SIG-M5 treated with dmso at 0.1 percent for 504 hours (cell line): ENCODE measurements around the gene ARHGAP10.
A peak's percentile ranks its signal among the peaks of the same experiment; 100 is the strongest.
"Not testable (repeated sequence)": the region's sequence is repeated elsewhere in the genome, so short reads cannot be mapped to it uniquely, and the experiment has no call there.

Source experiments
- DNase-seq: peaks from one replicate; lab custom pipeline; 2025; ENCODE audit not compliant: unreplicated experiment; lab: John Stamatoyannopoulos, UW

The ARHGAP10 gene

DNA sequence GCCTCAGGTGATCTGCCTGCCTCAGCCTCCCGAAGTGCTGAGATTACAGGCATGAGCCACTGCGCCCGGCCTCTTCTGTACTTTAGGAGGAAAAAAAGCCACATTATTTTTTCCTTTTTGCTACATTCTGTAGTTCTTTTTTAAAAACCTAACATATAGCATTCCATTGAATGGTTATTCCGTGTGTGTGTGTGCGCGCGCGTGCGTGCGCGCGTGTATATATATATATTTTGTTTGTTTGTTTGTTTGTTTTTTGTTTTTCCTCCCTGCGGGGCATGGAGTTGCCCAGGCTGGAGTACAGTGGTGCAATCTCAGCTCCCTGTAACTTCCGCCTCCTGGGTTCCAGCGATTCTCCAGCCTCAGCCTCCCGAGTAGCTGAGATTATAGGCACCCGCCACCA is 59.5 kb downstream of the ARHGAP10 start:
- no peak for DNase-seq

DNA sequence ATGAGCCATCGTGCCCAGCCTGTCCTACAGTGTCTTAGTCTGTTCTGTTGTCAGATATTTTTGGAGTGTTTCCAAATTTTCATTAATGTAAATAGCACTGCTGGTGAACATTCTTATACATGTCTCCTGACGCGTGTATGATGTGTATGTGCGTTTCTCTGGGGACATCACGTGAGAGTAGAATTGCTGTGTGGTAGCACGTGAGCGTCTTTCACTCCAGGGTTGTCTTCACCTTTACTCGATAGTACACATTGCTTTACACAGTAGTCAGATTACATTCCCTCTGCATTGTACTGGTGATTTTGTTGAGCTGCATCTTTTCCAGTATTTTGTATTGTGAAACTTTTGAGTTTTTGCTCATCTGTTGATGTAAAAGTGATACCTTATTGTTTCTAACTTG is 60.0 kb downstream of the ARHGAP10 start:
- no peak for DNase-seq

DNA sequence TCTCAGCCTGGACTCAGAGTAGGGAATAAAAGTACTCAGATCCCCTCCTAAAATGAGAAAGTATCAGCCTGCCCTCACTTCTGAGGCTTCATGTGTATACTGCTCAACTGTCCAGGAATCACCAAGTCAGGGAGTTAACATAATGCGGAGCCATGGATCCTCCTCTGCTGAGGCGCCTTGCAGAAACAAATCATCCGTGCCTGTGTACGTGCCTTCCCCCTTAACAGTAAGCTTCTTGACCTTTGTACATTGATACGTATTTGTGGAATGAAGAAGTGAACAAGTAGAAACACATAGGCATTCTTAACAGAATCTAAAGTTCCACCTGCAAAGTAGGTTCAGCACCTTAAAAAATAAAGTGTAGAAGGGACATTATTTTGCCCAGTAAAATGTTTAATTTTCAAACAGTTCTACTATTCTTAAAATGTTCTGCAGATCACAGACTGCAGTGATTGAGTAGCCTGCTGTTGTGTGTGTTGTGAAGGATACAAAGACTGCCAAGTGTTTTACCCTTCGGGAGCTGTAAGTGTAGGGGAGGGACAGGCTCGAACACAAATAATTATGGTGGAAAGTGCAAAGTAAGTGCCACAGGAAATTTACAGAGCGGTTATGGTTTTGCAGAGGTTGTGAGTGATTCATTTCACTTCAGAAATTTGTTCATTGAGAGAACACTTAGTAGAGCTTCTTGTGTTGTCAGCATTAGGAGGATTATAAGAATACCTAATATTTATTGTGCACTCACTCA is 61.9 kb downstream of the ARHGAP10 start:
- DNase-seq: no peak

DNA sequence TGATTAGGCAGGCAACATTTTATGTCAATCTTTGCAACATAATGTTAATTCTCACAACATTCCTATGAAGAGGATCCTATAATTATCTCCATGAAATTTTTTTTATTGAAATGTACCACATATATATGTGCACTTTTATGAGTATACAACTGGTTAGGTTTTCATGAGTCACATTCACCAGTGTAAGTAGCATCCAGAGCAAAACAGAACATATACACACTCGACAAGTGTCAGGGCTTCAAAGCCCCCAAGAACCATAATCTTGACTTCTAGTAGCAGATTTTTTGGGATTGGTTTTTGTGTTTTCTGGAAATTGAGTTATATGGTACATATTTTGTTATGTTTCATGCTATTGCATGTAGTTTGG is 62.4 kb downstream of the ARHGAP10 start:
- no peak for DNase-seq

DNA sequence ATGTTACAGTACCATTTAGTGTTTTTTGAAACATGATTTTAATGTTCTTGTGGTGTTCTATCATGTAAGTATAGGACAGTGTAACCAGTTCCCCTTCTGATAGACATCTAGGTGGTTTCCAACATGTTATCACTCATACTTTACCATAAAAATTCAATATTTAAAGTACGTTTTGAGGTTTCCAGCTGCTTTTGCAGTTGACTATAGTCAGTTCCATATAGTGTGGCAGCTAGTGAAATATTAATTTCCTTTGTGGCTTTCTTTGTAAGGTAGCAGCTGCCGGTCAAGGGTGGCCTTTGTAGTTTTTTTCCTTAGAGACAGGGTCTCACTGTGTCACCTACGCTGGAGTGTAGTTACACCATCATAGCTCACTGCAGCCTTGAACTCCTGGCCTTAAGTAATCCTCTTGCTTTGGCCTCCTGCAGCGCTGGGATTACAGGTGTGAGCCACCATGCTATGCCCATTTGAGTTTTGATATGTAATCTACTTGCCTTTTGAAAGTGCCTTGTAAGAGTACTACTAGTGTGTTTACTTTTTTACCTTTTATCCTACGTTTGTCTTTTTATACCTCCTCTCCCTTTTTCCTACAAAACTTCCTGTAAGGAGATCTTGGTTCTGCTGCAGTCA is 63.0 kb downstream of the ARHGAP10 start:
- DNase-seq: no peak

DNA sequence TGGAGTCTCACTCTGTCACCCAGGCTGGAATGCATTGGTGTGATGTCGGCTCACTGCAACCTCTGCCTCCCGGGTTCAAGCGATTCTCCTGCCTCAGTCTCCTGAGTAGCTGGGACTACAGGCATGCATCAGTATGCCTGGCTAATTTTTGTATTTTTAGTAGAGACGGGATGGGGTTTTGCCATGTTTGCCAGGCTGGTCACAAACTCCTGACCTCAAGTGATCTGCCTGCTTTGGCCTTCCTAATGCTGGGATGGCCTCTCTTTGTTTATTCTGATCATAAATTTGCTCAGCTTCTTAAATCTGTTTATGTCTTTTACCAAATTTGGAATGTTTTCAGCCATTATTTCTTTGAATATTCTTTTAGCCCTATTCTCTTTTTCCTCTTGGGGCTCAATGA is 67.2 kb downstream of the ARHGAP10 start:
- DNase-seq: not testable (repeated sequence)

DNA sequence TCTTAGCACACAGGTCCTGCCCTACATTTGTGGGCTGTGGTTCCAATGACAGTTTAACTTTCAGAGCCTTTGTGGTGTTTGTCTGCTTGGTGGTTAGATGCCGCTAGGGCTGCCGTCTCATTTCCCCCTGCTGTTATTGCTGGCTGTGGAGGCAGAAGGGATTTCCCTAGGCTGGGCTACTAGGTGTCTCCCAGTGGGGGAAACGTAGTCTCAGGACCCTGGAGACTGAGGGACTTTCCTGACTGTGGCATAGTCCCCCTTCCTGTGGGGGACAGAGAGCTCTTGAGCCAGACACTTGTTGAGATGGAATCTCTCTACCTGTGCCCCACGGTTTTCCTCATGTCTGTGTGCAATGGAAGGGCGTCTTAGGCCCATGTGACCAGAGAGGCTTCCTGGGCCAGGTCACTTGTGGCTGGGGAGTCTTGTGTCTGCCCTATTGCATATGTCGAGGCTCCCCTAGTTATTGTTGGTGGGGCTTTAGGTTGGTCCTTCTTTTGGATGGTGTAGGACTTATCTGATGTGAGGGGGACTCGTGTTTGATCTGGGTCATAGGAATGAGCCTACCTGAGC is 68.2 kb downstream of the ARHGAP10 start:
- peak; percentile 46 for DNase-seq

DNA sequence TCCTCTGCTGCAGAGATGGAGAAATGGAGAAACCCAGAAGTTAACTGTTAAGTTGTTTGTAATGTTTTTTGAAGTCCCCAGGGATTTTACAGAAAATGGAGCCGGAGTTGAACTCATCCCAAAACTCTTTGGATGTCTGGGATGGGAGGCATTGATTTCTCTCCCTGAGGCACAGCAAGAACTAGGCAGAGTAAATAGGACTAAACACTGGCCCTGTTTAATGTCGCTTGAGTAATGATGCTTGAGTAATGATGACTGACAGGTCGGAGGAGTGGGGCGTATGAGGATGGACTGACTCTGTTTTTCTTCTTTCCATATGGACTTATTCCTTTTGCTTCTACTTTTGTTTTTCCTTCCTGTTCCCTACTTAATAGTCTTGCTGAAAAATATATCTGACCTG is 69.9 kb downstream of the ARHGAP10 start:
- DNase-seq: no peak

DNA sequence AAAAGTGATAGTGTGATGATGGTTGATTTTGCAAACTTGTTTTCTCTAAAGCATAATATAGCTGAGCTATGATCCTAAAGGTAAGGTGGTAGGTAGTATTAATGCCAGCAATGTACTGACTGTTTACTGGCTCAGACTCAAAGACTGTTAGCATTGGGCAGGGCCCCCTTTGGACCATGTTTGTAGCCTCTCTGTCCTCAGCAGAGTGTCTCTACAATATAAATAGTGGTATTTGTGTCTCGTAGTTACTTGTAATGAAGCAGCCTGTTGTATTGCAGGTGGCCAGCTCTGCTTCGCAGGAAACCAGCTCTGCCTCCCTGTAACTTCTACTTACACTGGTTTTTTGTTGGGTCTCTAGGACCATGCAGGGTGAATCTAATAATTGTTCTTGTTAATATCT is 70.5 kb downstream of the ARHGAP10 start:
- DNase-seq: no peak

DNA sequence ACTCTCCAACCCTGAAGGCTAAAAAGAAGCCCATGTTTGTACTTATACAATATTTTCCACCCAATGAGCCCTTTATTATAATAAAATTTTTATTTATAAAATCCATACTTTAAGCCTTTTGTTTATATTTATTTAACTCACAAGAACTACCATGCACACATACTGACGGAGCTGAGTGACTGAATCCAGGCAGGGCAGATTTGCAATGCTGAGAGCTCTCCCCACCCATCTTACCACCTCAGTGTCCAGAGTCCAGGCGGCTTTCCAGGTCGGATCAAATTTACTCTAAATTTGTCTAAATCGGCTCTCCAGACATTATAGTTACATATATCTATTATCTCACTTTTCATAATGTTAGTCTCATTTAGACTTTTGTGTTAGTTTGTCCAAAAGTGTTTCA is 74.1 kb downstream of the ARHGAP10 start:
- DNase-seq: no peak

DNA sequence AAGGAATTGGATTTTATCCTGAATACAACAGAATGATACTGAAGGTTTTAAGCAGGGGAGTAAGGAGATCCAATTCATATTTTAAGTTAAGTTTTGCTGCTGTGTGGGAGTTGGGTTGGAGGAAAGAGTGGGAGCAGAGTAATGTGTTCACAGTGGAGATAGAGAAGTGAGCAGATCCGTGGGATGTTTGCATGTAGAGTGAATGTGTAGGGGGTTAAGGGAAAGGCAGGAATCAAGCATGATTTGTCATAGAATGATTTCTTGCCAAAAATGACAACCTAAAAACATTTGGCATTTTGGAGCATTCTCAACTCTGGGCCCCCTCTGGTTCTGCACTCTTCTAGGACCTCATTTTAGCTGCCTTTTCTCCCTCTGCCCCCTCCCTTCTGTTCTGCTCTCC is 76.6 kb downstream of the ARHGAP10 start:
- no peak for DNase-seq

DNA sequence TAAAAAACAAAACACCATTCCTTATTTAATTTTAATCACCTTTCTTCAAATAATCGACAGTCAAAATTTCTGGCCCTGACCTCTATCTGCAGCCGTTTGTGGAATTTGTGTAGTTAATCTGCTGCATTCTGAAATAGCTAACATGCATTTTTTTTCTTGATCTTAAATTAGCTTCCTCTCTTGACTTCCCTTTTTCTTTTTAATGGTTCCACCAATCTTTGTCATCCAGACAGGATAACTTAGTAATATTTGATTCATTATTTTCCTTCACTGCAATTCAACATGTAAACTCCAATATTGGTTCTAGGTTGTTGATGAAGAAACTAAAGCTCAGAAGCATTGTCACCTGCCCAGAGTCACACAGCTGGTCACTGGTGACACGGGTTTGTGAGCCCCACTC is 77.3 kb downstream of the ARHGAP10 start:
- DNase-seq: peak; percentile 29

DNA sequence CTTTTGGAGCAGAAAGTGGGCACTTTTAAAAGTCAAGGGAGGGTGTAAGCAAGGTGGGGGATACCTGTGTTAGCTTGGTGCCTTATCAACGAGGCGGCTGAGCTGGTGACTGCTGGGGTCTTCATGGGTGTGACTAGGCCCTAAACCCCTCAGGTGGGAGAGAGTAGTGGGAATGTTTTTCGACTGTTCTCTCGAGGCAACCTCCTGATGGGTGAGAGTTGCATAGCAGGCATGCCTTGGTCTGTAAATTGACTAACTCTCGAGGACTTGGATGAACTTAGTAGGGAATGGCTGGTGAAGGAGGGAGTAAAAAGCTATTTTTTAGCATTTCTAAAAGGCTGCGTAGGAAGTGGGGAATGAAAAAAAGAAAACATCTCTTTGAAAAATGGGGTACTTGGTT is 80.0 kb downstream of the ARHGAP10 start:
- no peak for DNase-seq

DNA sequence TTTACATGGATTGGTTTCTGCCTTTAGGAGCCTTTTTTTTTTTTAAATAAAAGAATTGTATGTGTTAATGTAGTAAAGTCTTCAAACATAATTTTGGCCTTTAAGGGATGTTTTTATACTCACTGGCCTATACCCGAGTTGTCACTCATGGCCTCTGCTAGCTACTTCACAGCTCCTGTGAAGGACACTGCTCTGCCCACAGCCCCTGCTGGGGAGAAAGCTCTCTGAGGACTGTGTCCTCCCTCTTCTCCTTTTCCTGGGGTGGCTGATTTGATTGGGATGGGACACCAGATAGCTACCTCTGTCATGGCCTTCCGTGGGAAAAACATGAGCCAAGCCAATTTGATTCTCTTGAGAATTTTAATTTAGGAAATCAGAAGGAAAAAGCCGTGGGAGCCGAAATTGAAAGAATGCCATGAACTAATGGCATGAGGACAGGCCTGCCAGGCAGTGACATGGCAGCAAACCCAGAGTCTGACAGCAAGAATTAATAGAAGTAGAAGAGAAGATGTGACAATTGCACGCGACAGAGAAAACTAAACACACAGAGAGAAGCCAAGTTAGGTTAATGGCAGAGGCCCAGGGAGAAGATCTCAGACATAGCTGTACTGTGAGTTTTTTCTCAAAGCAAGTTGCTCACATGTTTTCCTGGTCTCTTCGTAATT is 81.4 kb downstream of the ARHGAP10 start:
- DNase-seq: no peak

DNA sequence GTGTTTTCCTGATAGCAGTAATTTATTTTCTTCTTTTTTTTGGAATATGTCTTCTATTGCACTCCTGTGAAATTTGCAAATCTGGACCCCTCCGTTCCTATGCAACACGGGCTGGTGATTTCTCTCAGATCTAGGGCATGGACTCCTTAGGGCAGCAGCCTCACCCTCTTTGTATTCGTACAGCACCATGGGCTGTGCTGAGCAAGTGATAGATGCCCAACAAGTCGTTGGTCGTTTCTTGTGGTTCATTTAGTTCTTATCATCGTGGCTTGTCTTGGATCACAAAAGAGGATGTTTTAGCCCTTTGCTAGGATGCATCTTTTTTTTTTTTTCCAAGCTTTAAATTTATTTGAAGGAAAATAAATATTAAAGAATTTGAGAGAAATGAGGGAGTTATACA is 82.1 kb downstream of the ARHGAP10 start:
- DNase-seq: no peak

DNA sequence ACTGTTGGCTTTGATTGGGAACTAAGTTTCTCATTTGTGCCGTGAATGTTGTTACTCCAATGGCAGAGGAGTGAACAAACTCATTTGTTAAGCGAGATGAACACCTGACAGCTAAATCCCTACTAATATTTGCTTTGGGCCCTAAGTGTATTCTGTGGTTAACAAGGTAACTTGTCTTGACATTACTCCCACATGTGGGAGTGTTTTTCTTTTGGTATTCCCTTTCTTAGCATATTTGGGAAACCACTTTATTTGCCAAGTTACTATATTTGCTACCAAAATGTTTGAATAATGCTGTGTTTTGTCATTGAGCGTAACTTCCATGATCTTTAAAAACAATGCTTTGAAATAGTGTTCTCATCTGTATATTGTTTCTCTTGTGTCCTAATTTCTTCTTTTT is 82.5 kb downstream of the ARHGAP10 start:
- no peak for DNase-seq

DNA sequence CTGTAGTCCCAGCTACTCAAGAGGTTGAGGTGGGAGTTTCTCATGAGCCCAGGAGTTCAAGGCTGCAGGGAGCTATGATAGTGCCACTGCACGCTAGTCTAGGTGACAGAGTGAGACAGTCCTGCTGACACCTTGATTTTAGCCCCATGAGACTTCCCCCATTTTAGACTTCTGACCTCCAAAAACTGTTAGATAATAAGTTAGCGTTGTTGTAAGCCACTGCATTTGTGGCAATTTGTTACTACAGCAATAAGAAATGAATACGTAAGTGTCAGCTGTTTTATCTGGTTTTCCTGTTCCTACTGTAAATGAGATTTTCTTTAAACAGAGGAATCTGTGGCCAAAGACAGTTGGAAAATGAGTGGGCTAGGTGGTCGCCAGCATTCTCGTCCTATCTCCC is 83.9 kb downstream of the ARHGAP10 start:
- DNase-seq: no peak

DNA sequence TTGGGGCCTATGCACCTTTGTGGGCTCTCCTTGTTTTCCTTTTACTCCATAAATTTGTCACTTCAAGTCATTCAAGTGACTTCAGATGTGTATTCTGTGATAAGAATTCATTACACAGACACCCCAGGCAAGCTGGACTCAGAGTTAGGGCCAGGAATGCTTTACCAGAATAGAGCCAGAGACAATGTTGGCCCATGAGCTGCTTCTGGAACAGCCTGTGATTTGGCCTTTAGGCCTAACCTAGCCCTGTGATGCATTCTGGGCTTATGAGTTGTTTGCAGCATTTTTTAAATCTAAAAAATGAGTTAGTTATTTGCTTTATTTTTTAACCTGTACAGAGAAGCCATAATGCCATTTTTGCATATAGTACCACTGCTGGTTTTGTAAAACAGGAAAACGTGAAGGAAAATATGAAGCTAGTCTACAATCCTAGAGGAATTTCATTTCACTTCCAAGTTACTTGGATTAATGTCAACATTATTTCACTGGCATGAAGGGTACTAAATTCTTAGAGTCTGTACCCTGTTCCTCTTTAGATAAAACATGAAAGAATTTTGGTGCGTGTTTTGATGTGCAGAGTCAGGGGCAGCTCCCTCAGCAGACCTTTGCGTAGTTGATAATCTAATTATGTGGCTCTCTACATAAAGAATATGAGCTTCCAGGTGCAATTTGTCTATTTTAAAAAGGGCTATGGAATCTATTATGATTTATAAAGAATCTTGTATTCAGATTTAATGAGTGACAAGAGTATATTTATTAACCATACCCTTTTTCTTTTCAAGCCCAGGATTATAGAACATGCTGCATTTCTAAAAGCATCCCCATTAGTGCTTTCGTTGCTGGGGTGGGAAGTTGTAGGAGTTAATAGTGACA is 84.7 kb downstream of the ARHGAP10 start:
- no peak for DNase-seq

DNA sequence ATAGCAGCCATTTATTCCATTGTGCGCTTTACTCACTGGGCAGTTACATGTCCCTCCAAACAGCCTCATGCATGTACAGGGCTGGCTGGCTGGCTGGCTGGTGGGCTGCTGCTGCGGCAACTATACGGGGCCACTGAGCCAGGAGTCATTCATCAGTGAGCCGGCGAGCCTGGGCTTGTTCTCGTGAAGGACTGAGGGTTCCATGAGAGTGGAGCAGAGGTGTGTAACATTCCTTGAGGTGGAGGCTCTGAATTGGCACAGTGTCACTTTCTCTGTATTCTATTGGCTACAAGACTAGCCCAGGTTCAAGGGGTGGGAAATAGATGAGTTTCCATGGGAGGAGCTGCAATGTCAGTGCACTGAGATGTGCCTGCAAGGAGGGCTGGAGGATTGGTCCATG is 89.1 kb downstream of the ARHGAP10 start:
- DNase-seq: no peak

DNA sequence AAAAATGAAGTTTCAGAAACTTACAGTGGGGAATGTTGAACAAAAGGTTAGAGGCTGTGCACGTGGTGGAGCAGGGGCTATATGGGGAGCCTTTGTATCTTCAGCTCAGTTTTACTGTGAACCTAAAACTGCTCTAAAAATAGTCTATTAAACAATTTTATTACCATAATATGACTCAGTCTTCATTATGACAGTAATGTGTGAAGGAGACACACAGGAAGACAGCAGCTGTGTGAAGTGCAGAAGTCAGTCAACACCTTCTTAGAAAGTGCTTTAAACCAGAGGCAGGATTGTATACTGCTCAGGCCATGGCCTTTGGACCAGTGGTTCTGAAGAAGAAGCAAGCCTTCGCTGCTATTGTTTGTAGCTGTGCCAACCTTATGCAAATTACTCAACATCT is 89.7 kb downstream of the ARHGAP10 start:
- no peak for DNase-seq

DNA sequence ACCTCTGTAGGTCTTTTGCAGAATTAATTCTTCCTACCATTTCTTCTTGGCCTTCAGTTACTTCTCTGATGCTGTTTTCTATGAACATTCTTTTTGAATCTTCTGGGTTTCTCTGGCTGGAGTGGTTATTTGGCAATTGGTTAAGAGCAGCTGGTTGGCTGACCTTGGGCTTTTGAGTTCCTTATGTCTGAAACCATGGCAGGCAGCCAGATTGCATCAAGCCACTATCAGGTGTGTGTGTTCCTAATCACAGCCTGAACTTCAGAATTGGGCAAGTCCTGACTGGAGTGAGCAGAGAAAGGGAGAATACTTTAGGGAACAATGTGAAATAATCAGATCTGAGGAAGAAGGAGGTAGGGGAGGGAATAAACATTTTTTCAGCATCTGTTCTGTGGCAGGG is 90.2 kb downstream of the ARHGAP10 start:
- no peak for DNase-seq
